Suppressor macrophage (primary cell): ENCODE measurements around the gene ETHE1.
A peak's percentile ranks its signal among the peaks of the same experiment; 100 is the strongest.
"Not testable (repeated sequence)": the region's sequence is repeated elsewhere in the genome, so short reads cannot be mapped to it uniquely, and the experiment has no call there.

Experiments used
- DNase-seq, 4 experiments: peaks; one replicate each; pipeline ENCODE4 v3.0.0-alpha.2; 2020 to 2022

ETHE1 gene

DNA sequence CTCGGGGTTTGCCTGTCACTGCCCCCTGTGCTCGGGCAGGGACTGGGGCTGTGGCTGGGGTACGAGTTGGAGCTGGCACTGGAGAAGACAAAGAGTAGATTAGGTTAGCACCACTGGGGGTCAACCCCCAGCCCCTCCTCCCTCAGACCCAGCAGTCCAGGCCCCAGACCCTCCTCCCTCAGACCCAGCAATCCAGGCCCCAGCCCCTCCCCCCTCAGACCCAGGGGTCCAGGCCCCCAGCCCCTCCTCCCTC lies 25.1 kb upstream of the ETHE1 start:
- DNase-seq, result no peak

GRCh38 chr19:43551399-43552197 lies 24.6 kb upstream of the ETHE1 start:
- DNase-seq, result no peak

GRCh38 chr19:43548706-43549105 lies 21.7 kb upstream of the ETHE1 start:
- DNase-seq, result no peak

DNA sequence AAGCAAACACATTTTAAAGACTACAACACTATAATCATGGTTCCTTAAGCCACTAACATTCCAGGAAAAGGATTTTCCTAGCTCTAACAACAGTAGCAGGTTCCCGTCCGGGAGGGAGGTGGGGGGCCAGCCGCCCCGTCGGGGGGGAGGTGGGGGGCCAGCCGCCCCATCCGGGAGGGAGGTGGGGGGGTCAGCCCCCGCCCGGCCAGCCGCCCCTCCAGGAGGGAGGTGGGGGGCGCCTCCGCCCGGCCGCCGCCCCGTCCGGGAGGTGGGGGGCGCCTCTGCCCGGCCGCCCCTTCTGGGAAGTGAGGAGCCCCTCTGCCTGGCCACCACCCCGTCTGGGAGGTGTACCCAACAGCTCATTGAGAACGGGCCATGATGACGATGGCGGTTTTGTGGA lies 20.9 kb upstream of the ETHE1 start:
- not testable (repeated sequence) for DNase-seq

- no peak for DNase-seq
Observed at GRCh38 chr19:43546581-43546980, 19.6 kb upstream of the ETHE1 start.

DNA sequence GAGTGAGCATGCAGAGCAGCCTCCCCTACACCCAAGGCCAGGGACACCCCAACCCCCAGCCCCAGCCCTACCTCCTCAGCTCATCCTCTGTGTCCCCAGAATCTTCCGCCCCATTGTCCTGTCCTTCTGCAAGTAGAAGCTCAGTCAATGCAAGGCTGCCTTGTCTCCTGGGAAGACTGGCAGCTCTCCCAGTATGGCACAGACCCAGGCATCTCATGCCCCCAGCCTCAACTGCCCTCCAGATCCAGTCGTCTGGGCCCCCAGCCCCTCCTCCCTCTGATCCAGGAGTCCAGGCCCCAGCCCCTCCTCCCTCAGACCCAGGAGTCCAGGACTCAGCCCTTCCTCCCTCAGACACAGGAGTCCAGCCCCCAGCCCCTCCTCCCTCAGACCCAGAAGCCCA lies 19.0 kb upstream of the ETHE1 start:
- DNase-seq, result no peak

DNA sequence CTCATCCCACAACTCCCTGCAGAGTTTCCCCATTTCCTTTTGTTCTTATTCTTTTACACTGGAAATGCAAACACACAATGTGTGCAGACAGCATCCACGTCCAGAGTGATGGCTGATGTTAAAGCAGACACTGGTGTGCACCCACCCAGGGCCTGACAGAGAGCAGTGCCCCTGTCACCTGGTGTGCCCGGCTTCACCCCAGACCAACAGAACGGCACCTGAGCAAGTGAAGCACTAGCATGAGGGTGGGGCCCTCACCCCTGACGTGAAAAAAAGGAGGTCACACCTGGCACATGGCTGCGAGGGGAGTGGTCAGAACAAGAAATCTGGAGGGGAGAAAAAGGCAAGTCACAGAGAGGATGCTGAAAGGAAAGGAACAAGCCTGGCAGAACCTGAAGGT lies 18.3 kb upstream of the ETHE1 start:
- DNase-seq, result no peak

DNA sequence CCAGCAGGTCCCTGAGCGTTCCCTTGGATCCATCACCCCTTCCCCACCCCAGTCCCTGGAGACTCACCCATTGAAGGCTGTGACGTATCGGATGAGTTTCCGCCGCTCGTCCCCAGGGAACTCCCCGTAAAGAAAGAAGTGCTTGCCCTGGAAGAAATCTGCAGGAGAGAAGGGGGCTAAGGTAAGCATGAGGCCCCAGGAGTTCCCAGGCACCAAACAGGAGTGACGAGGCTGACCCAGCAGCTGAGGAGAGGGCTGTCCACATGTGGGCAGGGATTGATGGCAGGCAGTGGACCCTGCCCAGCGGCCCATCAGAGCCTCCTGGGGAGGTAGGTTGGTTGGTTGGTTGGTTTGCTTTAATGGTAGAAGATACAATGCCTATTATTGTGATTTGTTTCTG lies 17.1 kb upstream of the ETHE1 start:
- DNase-seq, result no peak

GRCh38 chr19:43541920-43542650 lies 15.1 kb upstream of the ETHE1 start:
- DNase-seq, result no peak

- DNase-seq, result no peak
Observed at GRCh38 chr19:43540381-43540780, 13.4 kb upstream of the ETHE1 start.

DNA sequence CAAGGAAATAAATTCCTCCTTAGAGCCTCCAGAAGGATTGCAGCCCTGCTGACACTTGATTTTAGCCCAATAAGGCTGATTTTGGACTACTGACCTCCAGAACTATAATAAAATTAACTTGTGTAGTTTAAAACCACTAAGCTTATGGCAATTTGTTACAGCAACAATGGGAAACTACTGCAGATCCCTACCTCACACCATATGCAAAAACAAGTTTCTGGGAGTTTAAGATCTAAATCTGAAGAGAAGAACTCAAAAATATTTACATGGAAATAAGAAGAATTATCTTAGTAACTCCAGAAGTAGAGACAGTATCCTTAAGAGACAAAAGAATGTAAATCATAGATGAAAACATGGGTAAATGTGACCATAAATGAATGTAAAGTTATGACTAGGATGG lies 11.9 kb upstream of the ETHE1 start:
- DNase-seq, result no peak

- peak; percentile 19 to 63 (median 46) for DNase-seq
Observed at GRCh38 chr19:43534816-43535761, 8.1 kb upstream of the ETHE1 start.

DNA sequence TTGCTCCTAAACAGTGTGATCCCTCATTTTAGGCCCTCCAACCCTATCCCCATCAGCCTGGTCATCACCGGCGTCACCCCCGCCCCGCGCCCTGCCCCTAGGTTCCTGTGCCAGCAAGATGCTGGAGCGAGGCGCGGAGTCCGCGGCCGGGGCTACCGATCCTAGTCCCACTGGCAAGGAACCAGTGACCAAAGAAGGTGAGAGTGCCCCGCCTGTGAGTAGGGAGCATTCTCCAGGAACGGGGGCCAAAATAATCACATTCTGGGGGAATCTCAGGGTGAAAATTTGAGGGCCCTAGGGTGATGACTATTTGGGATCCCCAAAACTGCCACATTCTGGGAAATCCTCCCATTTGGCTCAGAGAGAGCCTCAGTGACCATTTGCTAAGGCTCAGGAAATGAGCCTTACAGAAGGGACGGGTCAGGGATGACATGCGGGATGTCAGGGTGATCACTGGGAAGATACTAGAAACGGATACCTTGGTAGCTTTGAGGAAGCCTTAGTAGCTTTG lies 7.4 kb upstream of the ETHE1 start:
- DNase-seq, result no peak

- peak; percentile 95 to 98 (median 96) for DNase-seq
Observed at GRCh38 chr19:43533546-43534304, 6.7 kb upstream of the ETHE1 start.

- DNase-seq, result peak; percentile 93 to 97 (median 96)
Observed at GRCh38 chr19:43532962-43533545, 6.1 kb upstream of the ETHE1 start, which contains the start of gene ZNF575. Gene ZNF575 (plus strand): TSS chr19:43533188. CDS start chr19:43534423, 1,235 bp downstream.

DNA sequence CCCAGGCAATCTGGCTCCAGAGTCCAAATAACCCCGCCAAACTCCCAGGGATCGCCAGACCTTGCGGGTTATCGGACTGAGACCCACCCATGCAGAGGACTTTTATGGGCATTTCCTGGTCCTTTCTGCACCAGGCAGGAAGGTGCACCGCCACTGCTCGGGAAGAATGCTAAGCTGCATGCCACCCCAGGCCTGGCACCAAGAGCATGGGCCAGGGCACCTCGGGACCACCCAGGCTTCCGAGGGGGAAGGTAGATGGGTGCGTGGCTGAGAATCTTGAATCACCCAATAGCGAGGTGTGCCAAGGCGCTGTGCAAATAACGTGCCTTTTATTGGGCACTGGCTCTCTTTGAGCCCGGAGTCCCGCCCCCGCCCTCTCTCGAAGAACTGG lies 5.6 kb upstream of the ETHE1 start:
- no peak for DNase-seq

DNA sequence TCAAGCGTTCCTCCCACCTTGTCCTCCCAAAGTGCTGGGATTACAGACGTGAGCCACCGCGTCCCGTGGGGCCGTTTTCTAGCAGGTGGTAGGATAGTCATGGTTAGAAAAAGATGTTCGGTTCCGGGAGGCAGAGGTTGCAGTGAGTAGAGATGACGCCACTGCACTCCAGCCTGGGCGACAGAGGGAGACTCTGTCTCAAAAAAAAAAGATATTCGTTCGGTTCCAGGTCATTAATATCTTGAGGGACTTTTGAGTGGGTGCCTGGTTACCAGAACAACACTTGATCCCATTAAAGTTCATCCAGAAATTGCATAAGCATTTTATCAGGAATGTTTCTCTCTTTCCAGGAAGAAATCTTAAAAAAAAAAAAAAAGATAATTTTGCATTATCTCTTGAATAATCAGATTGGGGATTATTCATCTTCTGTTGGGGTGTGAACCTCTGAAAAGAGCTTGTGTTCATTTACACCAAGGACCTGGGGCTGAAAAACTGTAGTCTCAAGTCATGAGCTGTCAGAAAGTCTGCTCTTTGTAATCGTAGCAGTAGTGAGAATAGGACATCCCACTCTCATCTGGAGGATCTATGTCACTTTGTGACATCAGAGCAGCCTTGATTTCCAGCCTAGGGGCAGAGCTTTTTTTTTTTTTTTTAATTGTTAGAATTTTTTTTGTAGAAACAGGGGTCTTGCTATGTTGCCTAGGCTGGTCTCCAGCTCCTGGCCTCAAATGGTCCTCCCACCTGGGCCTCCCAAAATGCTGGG lies 1.0 kb upstream of the ETHE1 start:
- peak in 1 of 4 experiments; percentile 15 for DNase-seq

DNA sequence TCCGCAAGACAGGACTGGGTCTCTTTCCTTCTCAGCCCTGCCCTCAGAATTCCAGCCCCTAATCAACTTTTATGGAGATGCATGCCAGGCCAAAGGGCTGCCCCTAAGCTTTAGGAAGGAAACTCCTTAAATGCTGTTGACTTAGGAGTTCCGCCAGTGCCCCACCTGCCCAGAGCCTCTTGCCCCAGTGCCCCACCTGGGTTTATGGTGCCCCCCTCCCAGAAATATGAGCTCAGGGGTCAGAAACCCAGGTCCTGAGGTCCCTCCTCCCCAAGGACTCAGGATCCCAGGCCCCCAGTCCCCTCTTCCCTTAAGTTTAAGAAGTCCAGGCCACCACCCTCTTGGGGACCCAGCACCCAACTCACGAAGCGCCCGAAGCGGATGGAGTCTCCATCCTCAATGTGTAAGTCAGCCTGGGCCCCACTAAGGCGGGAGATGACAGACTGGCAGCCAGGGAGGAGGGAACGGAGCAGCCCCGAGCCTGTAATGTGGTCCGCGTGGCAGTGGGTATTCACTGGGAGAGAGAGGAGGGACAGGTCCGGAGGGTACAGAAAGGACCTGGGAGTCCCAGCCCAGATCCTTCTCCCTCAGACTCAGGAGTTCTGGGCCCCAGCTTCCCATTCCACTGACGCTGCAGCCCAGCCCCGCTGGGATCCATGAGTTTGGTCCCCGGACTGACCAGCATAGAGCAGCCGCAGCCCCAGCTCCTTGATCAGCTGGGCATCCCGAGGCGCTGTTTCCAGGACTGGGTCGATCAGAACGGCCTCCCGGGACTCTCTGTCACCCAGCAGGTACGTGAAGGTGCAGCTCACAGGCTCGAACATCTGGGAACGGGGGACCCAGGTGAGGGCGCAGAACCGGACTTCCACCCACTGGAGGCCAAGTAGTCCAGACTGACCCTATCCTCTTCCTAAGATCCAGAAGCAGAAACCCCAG lies 897 bp downstream of the ETHE1 start:
- DNase-seq, result peak; percentile 13 to 41 (median 26)

GRCh38 chr19:43524922-43525835 lies 1.8 kb downstream of the ETHE1 start:
- peak; percentile 65 to 79 (median 76) for DNase-seq
